ENCODE results near the gene FREM3. TPM values are rescaled to one million over a fixed set of nuclear protein-coding genes. Genes with fewer than 3 reads are reported as not detected.

Gene FREM3
- total and polyA plus RNA-seq, 8 donors, result not detected

DNA sequence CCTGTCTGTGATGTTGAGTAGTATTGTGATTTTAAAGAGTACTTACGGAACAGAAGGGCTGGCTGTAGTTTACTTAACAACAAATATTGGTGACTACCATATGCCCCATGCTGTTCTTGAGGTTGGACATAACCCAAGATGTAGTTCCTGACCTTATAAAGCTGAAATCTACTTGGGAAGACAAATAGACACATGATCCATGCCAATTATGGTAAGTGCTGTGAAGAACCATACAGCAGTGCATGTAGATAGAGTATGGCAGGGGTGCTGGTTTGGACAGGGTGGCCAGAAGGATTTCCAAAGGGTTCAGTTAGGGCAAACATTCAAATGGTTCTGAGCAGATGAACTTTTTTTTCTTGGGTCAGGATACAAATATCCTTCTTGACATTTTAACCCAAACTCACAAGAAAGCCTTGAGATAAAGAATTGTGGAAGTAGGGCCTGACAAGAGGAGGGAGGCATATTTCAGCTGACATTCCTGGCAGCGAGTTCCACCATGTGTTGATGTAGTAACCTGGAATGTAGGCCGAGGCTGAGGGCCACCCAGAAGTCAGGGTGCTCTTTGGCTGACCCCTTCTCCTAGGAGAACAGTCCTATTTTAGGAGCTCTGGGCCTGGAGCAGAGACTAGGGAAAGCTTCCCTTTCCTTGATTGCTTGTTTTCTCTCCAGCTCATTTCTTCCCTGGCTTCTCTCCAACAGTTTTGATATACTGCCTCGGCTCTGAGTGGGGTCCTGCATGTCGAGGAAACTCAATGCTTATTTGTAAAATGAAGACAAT is 74.2 kb downstream of the FREM3 start:
- Histone ChIP-seq H3K4me3 (no peak overlapping the region), H3K4me1 (no peaks in the 10 kb centered on the region), H3K27me3 (no peaks in the 10 kb centered on the region), H3K27ac (no peak overlapping the region), H3K36me3 (no peaks in the 10 kb centered on the region), H3K9me3 (no peaks in the 10 kb centered on the region)
- TF ChIP-seq, protein P1, sequence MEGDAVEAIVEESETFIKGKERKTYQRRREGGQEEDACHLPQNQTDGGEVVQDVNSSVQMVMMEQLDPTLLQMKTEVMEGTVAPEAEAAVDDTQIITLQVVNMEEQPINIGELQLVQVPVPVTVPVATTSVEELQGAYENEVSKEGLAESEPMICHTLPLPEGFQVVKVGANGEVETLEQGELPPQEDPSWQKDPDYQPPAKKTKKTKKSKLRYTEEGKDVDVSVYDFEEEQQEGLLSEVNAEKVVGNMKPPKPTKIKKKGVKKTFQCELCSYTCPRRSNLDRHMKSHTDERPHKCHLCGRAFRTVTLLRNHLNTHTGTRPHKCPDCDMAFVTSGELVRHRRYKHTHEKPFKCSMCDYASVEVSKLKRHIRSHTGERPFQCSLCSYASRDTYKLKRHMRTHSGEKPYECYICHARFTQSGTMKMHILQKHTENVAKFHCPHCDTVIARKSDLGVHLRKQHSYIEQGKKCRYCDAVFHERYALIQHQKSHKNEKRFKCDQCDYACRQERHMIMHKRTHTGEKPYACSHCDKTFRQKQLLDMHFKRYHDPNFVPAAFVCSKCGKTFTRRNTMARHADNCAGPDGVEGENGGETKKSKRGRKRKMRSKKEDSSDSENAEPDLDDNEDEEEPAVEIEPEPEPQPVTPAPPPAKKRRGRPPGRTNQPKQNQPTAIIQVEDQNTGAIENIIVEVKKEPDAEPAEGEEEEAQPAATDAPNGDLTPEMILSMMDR (IDR thresholded peaks at IDR 0.05), result no peak
- DNase-seq (peak in 2 of 6 donors; percentile 10 to 33), FAIRE-seq (no peak), ATAC-seq (peak in 3 of 4 donors; percentile 49 to 56 (median 55))
- 43 to 44% methylated on average over 5 of the region's 5 CpGs for WGBS, 2 donors
- intact Hi-C loops (cut with DNase I), result no loop called here

DNA sequence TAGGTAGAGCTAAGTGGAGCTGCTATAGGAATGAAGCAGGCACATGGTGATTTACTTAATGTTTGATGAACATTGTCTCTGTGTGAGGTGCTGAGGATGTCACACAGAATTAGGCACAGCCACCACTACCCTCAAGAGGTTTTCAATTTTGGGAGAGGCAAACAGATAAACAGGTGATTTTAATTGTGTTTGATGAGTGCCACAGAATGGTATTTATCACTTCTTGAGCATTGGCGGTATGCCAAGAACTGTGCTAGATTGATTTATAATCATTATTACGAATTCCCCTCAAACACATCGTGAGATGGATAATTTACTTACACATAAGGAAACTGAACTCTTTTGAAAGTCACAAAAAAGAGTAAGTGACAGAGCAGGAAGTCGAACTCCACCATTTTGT is 74.8 kb downstream of the FREM3 start:
- TF ChIP-seq, protein P1 (IDR thresholded peaks at IDR 0.05), result no peak
- ATAC-seq (no peak), FAIRE-seq (no peak), DNase-seq (no peak)
- no peaks in the 10 kb centered on the region for H3K9me3 ChIP-seq
- H3K27me3 ChIP-seq, result no peaks in the 10 kb centered on the region
- H3K27ac ChIP-seq, result no peak overlapping the region
- 77 to 82% methylated on average over 4 of the region's 4 CpGs for WGBS, 2 donors
- intact Hi-C loops (cut with DNase I), result no loop called here
- no peak overlapping the region for H3K4me3 ChIP-seq
- H3K4me1 ChIP-seq, result no peaks in the 10 kb centered on the region
- no peaks in the 10 kb centered on the region for H3K36me3 ChIP-seq

DNA sequence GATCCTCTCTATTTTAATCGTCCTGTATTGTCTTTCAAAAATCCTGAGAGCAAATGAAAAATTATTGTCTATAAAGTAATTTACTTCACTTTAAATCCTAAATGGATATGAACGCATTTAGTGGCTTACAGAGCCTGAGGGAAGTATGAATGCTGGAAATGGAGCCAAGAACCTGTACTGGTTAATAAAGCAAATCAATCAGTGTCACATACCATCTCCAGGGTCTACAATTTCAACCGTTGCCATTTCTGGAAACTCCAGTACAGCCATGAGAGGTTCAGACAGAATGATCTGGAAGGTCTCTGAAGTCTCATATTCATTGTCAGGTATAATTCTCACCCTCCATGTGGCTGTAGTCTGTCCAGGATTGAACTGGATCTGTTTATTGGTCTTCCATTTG is 76.6 kb downstream of the FREM3 start:
- TF ChIP-seq, protein P1 (IDR thresholded peaks at IDR 0.05), result no peak
- no peak overlapping the region for H3K4me3 ChIP-seq
- WGBS, 2 donors, result 66% methylated on average over 3 of the region's 3 CpGs
- intact Hi-C loops (cut with DNase I), result no loop called here
- H3K27ac ChIP-seq, result no peak overlapping the region
- no peaks in the 10 kb centered on the region for H3K9me3 ChIP-seq
- DNase-seq (no peak), ATAC-seq (no peak), FAIRE-seq (no peak)
- H3K36me3 ChIP-seq, result no peaks in the 10 kb centered on the region
- no peaks in the 10 kb centered on the region for H3K27me3 ChIP-seq
- no peaks in the 10 kb centered on the region for H3K4me1 ChIP-seq

DNA sequence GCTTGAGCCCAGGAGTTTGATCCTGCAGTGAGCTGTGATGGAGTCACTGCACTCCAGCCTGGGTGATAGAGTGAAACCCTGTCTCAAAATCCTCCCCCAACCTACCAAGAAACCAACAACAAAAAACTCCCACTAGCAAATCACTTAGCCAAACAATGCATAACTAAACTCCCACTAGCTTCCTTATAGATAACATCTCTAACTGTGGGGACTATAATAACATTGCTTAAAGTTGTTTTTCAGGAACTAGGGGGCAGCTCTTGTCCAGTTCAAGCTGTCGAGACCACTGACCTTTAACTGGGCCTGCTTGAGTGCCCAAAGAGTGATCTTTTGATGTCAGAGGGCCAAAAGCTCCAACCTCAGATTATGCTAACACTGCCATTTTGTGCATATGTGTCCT is 81.7 kb downstream of the FREM3 start:
- ATAC-seq (no peak), DNase-seq (no peak), FAIRE-seq (no peak)
- Histone ChIP-seq H3K4me3 (no peak overlapping the region), H3K4me1 (no peaks in the 10 kb centered on the region), H3K27me3 (no peaks in the 10 kb centered on the region), H3K36me3 (no peaks in the 10 kb centered on the region), H3K27ac (no peak overlapping the region), H3K9me3 (no peaks in the 10 kb centered on the region)
- intact Hi-C loops (cut with DNase I), result no loop called here
- 75 to 79% methylated on average over 1 of the region's 1 CpG for WGBS, 2 donors
- TF ChIP-seq, protein P1 (IDR thresholded peaks at IDR 0.05), result no peak

DNA sequence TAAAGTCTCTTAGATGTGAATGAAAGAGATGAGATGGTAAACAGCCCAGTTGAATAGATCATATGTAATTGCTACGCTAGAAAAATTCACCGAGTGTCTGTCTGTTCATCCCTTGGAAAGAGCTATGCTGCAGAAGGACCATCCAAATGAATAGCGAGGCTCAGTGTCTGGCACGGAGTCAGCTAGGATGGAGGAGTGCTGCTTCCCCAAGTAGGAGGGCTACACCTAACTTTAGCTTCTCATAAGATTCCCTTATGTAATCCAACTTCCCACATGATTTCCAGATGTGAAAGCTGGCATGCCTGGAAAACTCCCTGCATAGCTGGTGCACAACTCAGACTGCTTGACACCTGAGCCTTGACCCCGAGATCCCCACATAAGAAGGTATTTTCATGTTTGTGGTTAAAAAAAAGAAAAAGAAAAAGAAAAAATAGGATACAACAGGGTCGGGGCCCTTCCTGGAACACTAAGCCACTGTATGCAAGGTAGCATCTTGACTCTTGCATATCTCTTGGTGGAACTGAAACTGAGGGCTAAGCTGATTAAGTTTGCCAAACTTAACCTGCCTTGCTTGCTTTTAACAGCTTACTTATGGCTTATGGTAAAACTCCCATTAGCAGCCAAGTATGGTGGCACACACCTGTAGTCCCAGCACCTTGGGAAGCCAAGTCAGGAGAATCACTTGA is 82.3 kb downstream of the FREM3 start:
- FAIRE-seq (no peak), ATAC-seq (no peak), DNase-seq (no peak)
- Histone ChIP-seq H3K4me3 (no peak overlapping the region), H3K27me3 (no peaks in the 10 kb centered on the region), H3K9me3 (no peaks in the 10 kb centered on the region), H3K36me3 (no peaks in the 10 kb centered on the region), H3K27ac (no peak overlapping the region), H3K4me1 (no peaks in the 10 kb centered on the region)
- 91 to 96% methylated on average over 6 of the region's 6 CpGs for WGBS, 2 donors
- TF ChIP-seq, protein P1 (IDR thresholded peaks at IDR 0.05), result no peak
- intact Hi-C loops (cut with DNase I), result no loop called here

Measured in pancreas (tissue), 10 donors.